HepG2 (cell line): ENCODE measurements around the gene USP2. TPM values are rescaled to one million over a fixed set of nuclear protein-coding genes. Genes with fewer than 3 reads are reported as not detected.

Experiments used
- ATAC-seq: fragments of 200-7000 bp; cut with Tn5 transposase; 3 replicates; pipeline ENCODE4 v1.9.1; 2020; ENCODE audit warnings: mild to moderate bottlenecking, moderate library complexity
- Bru-seq: library from RNA; stranded (reverse); fragments of 400-500 nt; gene quantifications from one replicate; lab custom pipeline; 2021; lab: Mats Ljungman, UMichigan
- BruChase-seq, 2 experiments: library from RNA; stranded (reverse); fragments of 400-500 nt; gene quantifications; one replicate each; lab custom pipeline; 2021; lab: Mats Ljungman, UMichigan
- BruUV-seq: library from RNA; stranded (reverse); fragments of 400-500 nt; replicated peaks from 2 replicates; lab custom pipeline; 2021; lab: Mats Ljungman, UMichigan
- CTCF ChIA-PET: fragments of 300-600 bp; formaldehyde crosslinking; extraction: SDS; loops from one replicate; lab custom pipeline; 2021; ENCODE audit warnings: low total read pairs, inconsistent platforms, low intra/inter-chr PET ratio; lab: Yijun Ruan, JAX
- POLR2A ChIA-PET: fragments of 350-600 bp; sonication (Branson Sonifier 250); formaldehyde crosslinking; loops from one replicate; lab custom pipeline; 2020; ENCODE audit warnings: antibody characterized with exemption, inconsistent platforms; lab: Yijun Ruan, JAX
- DNase-seq: peaks from one replicate; pipeline ENCODE4 v3.0.0-alpha.2; 2015; ENCODE audit warnings: low spot score
- FAIRE-seq: peaks from 3 replicates; lab custom pipeline; 2011; peaks lifted over from hg19 to GRCh38; lab: Jason Lieb, UNC
- H2AFZ ChIP-seq: one replicate; pipeline ENCODE4 v1.6.1; 2011; ENCODE audit warnings: low read length, inconsistent platforms
- H3K27ac ChIP-seq: fragments of 300-600 bp; 3 replicates; pipeline ENCODE4 v1.8.0; 2011; ENCODE audit warnings: mixed run types, mild to moderate bottlenecking, mixed read lengths, low read length, inconsistent platforms; ENCODE audit not compliant: insufficient read depth; ENCODE audit errors: extremely low read length
- H3K27me3 ChIP-seq, 2 experiments: fragments of 200-600 bp in 1 of 2; 2 replicates in 1 of 2; 3 replicates in 1 of 2; pipeline versions ENCODE4 v1.6.0 to v1.8.0; 2011; ENCODE audit warnings: low read length in 2 of 2, mild to moderate bottlenecking in 2 of 2, moderate library complexity in 2 of 2, inconsistent platforms in 1 of 2; ENCODE audit not compliant: insufficient read depth in 2 of 2, control insufficient read depth in 1 of 2
- H3K36me3 ChIP-seq, 2 experiments: fragments of 200-600 bp in 1 of 2; replicated peaks in 1 of 2; 2 replicates in 1 of 2; 3 replicates in 1 of 2; pipeline versions ENCODE4 v1.5.1 to v1.8.0; 2011; ENCODE audit warnings: low read length in 2 of 2, inconsistent platforms in 1 of 2; ENCODE audit not compliant: insufficient read depth in 2 of 2, control insufficient read depth in 1 of 2
- H3K4me1 ChIP-seq: 2 replicates; pipeline ENCODE4 v1.5.1; 2012; ENCODE audit warnings: low read length, inconsistent platforms; ENCODE audit not compliant: insufficient read depth
- H3K4me2 ChIP-seq: 2 replicates; pipeline ENCODE4 v1.6.0; 2011; ENCODE audit warnings: low read depth, low read length, inconsistent platforms
- H3K4me3 ChIP-seq, 3 experiments: fragments of 200-600 bp in 1 of 3; sonication (generic), shearing (Covaris generic) in 1 of 3; replicated peaks in 1 of 3; 2 replicates each; pipeline ENCODE4 v1.5.1; 2011 to 2016; ENCODE audit warnings: low read length in 3 of 3, inconsistent platforms in 2 of 3, low read depth in 2 of 3, mild to moderate bottlenecking in 2 of 3, control low read depth in 1 of 3, mixed read lengths in 1 of 3; ENCODE audit not compliant: insufficient read depth in 1 of 3
- H3K79me2 ChIP-seq: one replicate; pipeline ENCODE4 v1.6.1; 2011; ENCODE audit warnings: low read length, inconsistent platforms; ENCODE audit not compliant: insufficient read depth
- H3K9ac ChIP-seq: 2 replicates; pipeline ENCODE4 v1.6.0; 2011; ENCODE audit warnings: mild to moderate bottlenecking, low read depth, low read length, inconsistent platforms; ENCODE audit not compliant: insufficient read depth
- H3K9me3 ChIP-seq: 2 replicates; pipeline ENCODE4 v1.5.1; 2012; ENCODE audit warnings: mild to moderate bottlenecking, low read length
- H4K20me1 ChIP-seq: 2 replicates; pipeline ENCODE4 v1.6.0; 2011; ENCODE audit warnings: inconsistent platforms, mild to moderate bottlenecking, low read length, moderate library complexity; ENCODE audit not compliant: insufficient read depth
- BHLHE40 ChIP-seq: IDR thresholded peaks from 2 replicates; pipeline ENCODE4 v1.6.1; 2011; ENCODE audit warnings: low read length, improper control_type of control experiment
- FOSL2 ChIP-seq: sonication (generic); formaldehyde crosslinking; IDR thresholded peaks from 2 replicates; pipeline ENCODE4 v1.4.0; 2020; ENCODE audit warnings: missing genetic modification reagents
- FOXP1 ChIP-seq, 2 experiments: fragments of 450-650 bp in 1 of 2; IDR thresholded peaks; 2 replicates each; pipeline ENCODE4 v1.6.1; 2017 to 2018; ENCODE audit warnings: antibody characterized with exemption in 1 of 2
- HMG20B ChIP-seq: conservative IDR thresholded peaks from 2 replicates; pipeline ENCODE4 v1.6.1; 2016; ENCODE audit warnings: missing genetic modification reagents, missing compliant biosample characterization
- HOXA3 ChIP-seq: sonication (generic); formaldehyde crosslinking; IDR thresholded peaks from 2 replicates; pipeline ENCODE4 v1.5.0; 2020; ENCODE audit warnings: missing genetic modification reagents
- PRDM4 ChIP-seq: sonication (generic); formaldehyde crosslinking; IDR thresholded peaks from 2 replicates; pipeline ENCODE4 v1.9.0; 2021; ENCODE audit warnings: missing genetic modification reagents, borderline replicate concordance
- RAD21 ChIP-seq: fragments of 450-650 bp; formaldehyde crosslinking; IDR thresholded peaks from 2 replicates; pipeline ENCODE4 v1.5.0; 2020; ENCODE audit warnings: mild to moderate bottlenecking
- SP1 ChIP-seq, 2 experiments: fragments of 450-650 bp in 1 of 2; sonication (generic) in 1 of 2; formaldehyde crosslinking in 1 of 2; IDR thresholded peaks; 2 replicates each; pipeline versions ENCODE4 v1.4.0 to v1.6.1; 2016 to 2020; ENCODE audit warnings: missing genetic modification reagents in 1 of 2
- TIGD3 ChIP-seq: sonication (generic); formaldehyde crosslinking; IDR thresholded peaks from 2 replicates; pipeline ENCODE4 v1.5.1; 2020; ENCODE audit warnings: mild to moderate bottlenecking, missing genetic modification reagents, borderline replicate concordance
- ZNF225 ChIP-seq: sonication (generic); formaldehyde crosslinking; IDR thresholded peaks from 2 replicates; pipeline ENCODE4 v1.4.0; 2020; ENCODE audit warnings: mild to moderate bottlenecking, missing genetic modification reagents
- ZNF3 ChIP-seq: IDR thresholded peaks from 2 replicates; pipeline ENCODE4 v1.7.0; 2017; ENCODE audit warnings: inconsistent platforms
- ZNF782 ChIP-seq: sonication (generic); formaldehyde crosslinking; IDR thresholded peaks from 2 replicates; pipeline ENCODE4 v1.4.0; 2020; ENCODE audit warnings: missing genetic modification reagents, mild to moderate bottlenecking, borderline replicate concordance
- WGBS: methylation state at CpG from one replicate; pipeline ENCODE4 v1.1.6; 2017; ENCODE audit warnings: low lambda C conversion rate; 5-methylcytosine and 5-hydroxymethylcytosine counted together
- in situ Hi-C: cut with HindIII; loops from 2 replicates; pipeline ENCODE4 v1.10.0; 2017; ENCODE audit warnings: low pct_unique_long_range_greater_than_20kb; ENCODE audit not compliant: extremely low pct_ligation_motif_present
- intact Hi-C: fragments of 100-400 bp; cut with micrococcal nuclease; formaldehyde crosslinking; loops from one replicate; pipeline ENCODE4 v1.10.0; 2022; ENCODE audit not compliant: unreplicated experiment
- long read RNA-seq, 2 experiments: library from RNA in 1 of 2; library from polyadenylated mRNA in 1 of 2; stranded (forward) in 1 of 2; unstranded in 1 of 2; transcript quantifications; one replicate each; pipeline ENCODE4 v2.0.0, GENCODE V29; 2019 to 2022
- polyA minus RNA-seq, 3 experiments: library from RNA; depleted of rRNA, polyadenylated mRNA; stranded (reverse); fragments of >200 nt; gene quantifications; 2 replicates each; pipeline ENCODE4 v1.2.3, GENCODE V29; 2011; ENCODE audit warnings: low replicate concordance in 1 of 3
- polyA plus RNA-seq, 8 experiments: library from polyadenylated mRNA; depleted of rRNA in 3 of 8; stranded (reverse) in 7 of 8; unstranded in 1 of 8; fragments of >200 nt; fragmentation: Illumina TruSeq in 4 of 8; extraction: Trizol in 4 of 8; gene quantifications; 2 replicates each; pipeline versions ENCODE4 v1.2.1 to v1.2.3, GENCODE V29; 2011 to 2016; ENCODE audit warnings: low read depth in 4 of 8, missing spikeins in 1 of 8, mixed read lengths in 1 of 8; ENCODE audit not compliant: insufficient read depth in 1 of 8
- total RNA-seq, 5 experiments: library from RNA; depleted of rRNA; stranded (reverse); fragments of >200 nt; fragmentation: Illumina TruSeq; extraction: Trizol; gene quantifications; 2 replicates each; pipeline ENCODE4 v1.2.3, GENCODE V29; 2016; ENCODE audit warnings: low read depth in 1 of 5
- TF ChIP-seq, protein P1 (sequence below): sonication (generic); formaldehyde crosslinking; IDR thresholded peaks from 2 replicates; pipeline ENCODE4 v1.8.1; 2023; ENCODE audit warnings: mild to moderate bottlenecking, missing genetic modification reagents

Gene USP2
- total RNA-seq (2016; rRNA removed; fragmentation: Illumina TruSeq; extraction: Trizol) (6.0 and 7.2 TPM in 2 replicates), polyA plus RNA-seq (2011; rRNA removed) (2.5 and 3.2 TPM in 2 replicates), polyA minus RNA-seq (2011; rRNA and poly(A)+ RNA removed; ENCODE audit: low replicate concordance) (5.4 and 5.9 TPM in 2 replicates), Bru-seq, nascent RNA (percentile 66 among the genes with signal in this experiment), BruChase-seq, experiment 1, labeled RNA remaining after a 6-hour chase (percentile 66 among the genes with signal in this experiment), BruChase-seq, experiment 2, labeled RNA remaining after a 2-hour chase (percentile 69 among the genes with signal in this experiment)
- total RNA-seq (2016; cell fraction: cytosol; rRNA removed; fragmentation: Illumina TruSeq; extraction: Trizol; ENCODE audit: low read depth), result 1.1 and 1.7 TPM in 2 replicates
- total RNA-seq (2016; cell fraction: insoluble cytoplasmic fraction; rRNA removed; fragmentation: Illumina TruSeq; extraction: Trizol), result 6.5 and 7.1 TPM in 2 replicates
- total RNA-seq (2016; cell fraction: membrane; rRNA removed; fragmentation: Illumina TruSeq; extraction: Trizol), result 5.7 and 5.9 TPM in 2 replicates
- total RNA-seq (2016; cell fraction: nucleus; rRNA removed; fragmentation: Illumina TruSeq; extraction: Trizol), result 5.8 and 7.8 TPM in 2 replicates
- 2.2 TPM in 2 replicates for polyA plus RNA-seq (2011; cell fraction: cytosol; rRNA removed)
- polyA plus RNA-seq (2011; cell fraction: nucleus; rRNA removed), result 4.4 and 4.7 TPM in 2 replicates
- polyA plus RNA-seq (2012), result 2.5 and 3.0 TPM in 2 replicates
- 1.1 and 1.3 TPM in 2 replicates for polyA plus RNA-seq (2016; cell fraction: cytosol; fragmentation: Illumina TruSeq; extraction: Trizol; ENCODE audit: low read depth)
- polyA plus RNA-seq (2016; cell fraction: insoluble cytoplasmic fraction; fragmentation: Illumina TruSeq; extraction: Trizol; ENCODE audit: low read depth), result 7.6 and 11.3 TPM in 2 replicates
- 4.1 and 4.2 TPM in 2 replicates for polyA plus RNA-seq (2016; cell fraction: membrane; fragmentation: Illumina TruSeq; extraction: Trizol; ENCODE audit: low read depth)
- 22.1 and 23.0 TPM in 2 replicates for polyA plus RNA-seq (2016; cell fraction: nucleus; fragmentation: Illumina TruSeq; extraction: Trizol; ENCODE audit: insufficient read depth, low read depth)
- polyA minus RNA-seq (2011; cell fraction: cytosol; rRNA and poly(A)+ RNA removed), result 4.0 and 5.4 TPM in 2 replicates
- 2.4 and 5.7 TPM in 2 replicates for polyA minus RNA-seq (2011; cell fraction: nucleus; rRNA and poly(A)+ RNA removed)
- long read RNA-seq, experiment 1, partial matches to known transcripts, result 0 of 14 reads
- long read RNA-seq, experiment 1, other reads (novel, unspliced or antisense), result 13 of 14 reads
- long read RNA-seq, experiment 2, partial matches to known transcripts, result 1 of 9 reads
- long read RNA-seq, experiment 2, other reads (novel, unspliced or antisense), result 8 of 9 reads

GRCh38 chr11:119381181-119381988 lies at the start of gene USP2:
Gene USP2, minus strand, starts transcription at chr11:119381690. Its CDS starts 8,210 bp downstream, at chr11:119373480.
- intact Hi-C loops, result loop anchor here (2.0 kb wide), 1 partner anchor 93 kb away; no protein-coding TSS in a partner anchor
- peak; percentile 88 for ATAC-seq
- no peak for TF ChIP-seq ZNF782 (CRISPR knock-in tag)
- no peak for TF ChIP-seq PRDM4
- no peak for TF ChIP-seq ZNF3 (CRISPR knock-in tag)
- TF ChIP-seq FOXP1 (IDR thresholded peaks at IDR 0.05), result no peak
- TF ChIP-seq FOXP1 (CRISPR knock-in tag; IDR thresholded peaks at IDR 0.05), result no peak
- TF ChIP-seq FOSL2 (CRISPR knock-in tag), result peak; percentile 59
- TF ChIP-seq ZNF225 (CRISPR knock-in tag), result no peak
- TF ChIP-seq, protein P1, sequence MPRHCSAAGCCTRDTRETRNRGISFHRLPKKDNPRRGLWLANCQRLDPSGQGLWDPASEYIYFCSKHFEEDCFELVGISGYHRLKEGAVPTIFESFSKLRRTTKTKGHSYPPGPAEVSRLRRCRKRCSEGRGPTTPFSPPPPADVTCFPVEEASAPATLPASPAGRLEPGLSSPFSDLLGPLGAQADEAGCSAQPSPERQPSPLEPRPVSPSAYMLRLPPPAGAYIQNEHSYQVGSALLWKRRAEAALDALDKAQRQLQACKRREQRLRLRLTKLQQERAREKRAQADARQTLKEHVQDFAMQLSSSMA, result peak; percentile 79; the same call in 1 of the 2 replicates
- peak; percentile 72; the same call in 1 of the 2 replicates for TF ChIP-seq HMG20B (CRISPR knock-in tag)
- peak; percentile 91 for TF ChIP-seq HOXA3 (CRISPR knock-in tag)
- 0 out of 2 replicates have a peak, but pooled peaks have one; percentile 4 for TF ChIP-seq TIGD3 (CRISPR knock-in tag)
- peak; percentile 94 for TF ChIP-seq RAD21 (CRISPR knock-in tag)
- no peak for TF ChIP-seq SP1 (IDR thresholded peaks at IDR 0.05)
- TF ChIP-seq SP1 (CRISPR knock-in tag; IDR thresholded peaks at IDR 0.05), result peak; percentile 83
- peak; percentile 8; the same call in 1 of the 2 replicates for TF ChIP-seq BHLHE40

More at GRCh38 chr11:119381181-119381988, at the start of gene USP2:
- BruUV-seq, result no TSS peak
- peaks cover 70% of the 10 kb centered on the region for H3K4me1 ChIP-seq
- H3K9ac ChIP-seq, result peak within 1 kb of the TSS; percentile 77
- ChIA-PET POLR2A (interaction anchor here (0.6 to 3.6 kb wide), 13 partner anchors 9 to 296 kb away, joined by 3 to 28 read pairs (median 5); partner anchors contain the start of genes C1QTNF5, HMBS and MCAM), CTCF (interaction anchor here (1.0 to 2.1 kb wide), 2 partner anchors 21 to 43 kb away, joined by 3 to 13 read pairs; no protein-coding TSS in a partner anchor)
- peaks cover 12% of the 10 kb centered on the region for H3K79me2 ChIP-seq
- DNase-seq (peak; percentile 93), FAIRE-seq (peak; percentile 73)
- 1% methylated on average over 24 of the region's 54 CpGs for WGBS
- in situ Hi-C loops, result no loop called here
- H4K20me1 ChIP-seq, result no peaks in the 10 kb centered on the region
- peak within 1 kb of the TSS; percentile 76 for H3K27ac ChIP-seq
- peak within 1 kb of the TSS; percentile 98 for H3K4me2 ChIP-seq
- no peaks in the 10 kb centered on the region for H3K36me3 ChIP-seq
- peak within 1 kb of the TSS; percentile 67 to 82 (median 68) for H3K4me3 ChIP-seq
- peak within 1 kb of the TSS; percentile 21 for H2AFZ ChIP-seq
- H3K9me3 ChIP-seq, result no peaks in the 10 kb centered on the region
- no peaks in the 10 kb centered on the region; a peak in 1 of 5 replicates for H3K27me3 ChIP-seq
